ENCODE results near the gene NAPG. TPM values are rescaled to one million over a fixed set of nuclear protein-coding genes. Genes with fewer than 3 reads are reported as not detected.

Gene NAPG
- total and polyA plus RNA-seq, 9 of the 15 experiments (the other 6 are each of a cell fraction or from before 2014, with no cell fraction given), result 31.6 to 63.3 (median 50.9) TPM

GRCh38 chr18:10516078-10516477 is 9.7 kb upstream of the NAPG start (continued):
- no peak for TF ChIP-seq ZNF407 (IDR thresholded peaks at IDR 0.05; ENCODE audit: low read depth)
- no peak for TF ChIP-seq EP400 (IDR thresholded peaks at IDR 0.05)
- no peak for TF ChIP-seq ZBTB7A (IDR thresholded peaks at IDR 0.05; ENCODE audit: borderline replicate concordance, control insufficient read depth, low read depth, low read length)
- TF ChIP-seq FOXO4 (CRISPR knock-in tag; IDR thresholded peaks at IDR 0.05), result no peak
- TF ChIP-seq HCFC1 (IDR thresholded peaks at IDR 0.05; ENCODE audit: low read depth, low read length), result no peak
- TF ChIP-seq ZKSCAN3 (CRISPR knock-in tag; IDR thresholded peaks at IDR 0.05), result no peak
- TF ChIP-seq ZNF583 (CRISPR knock-in tag; IDR thresholded peaks at IDR 0.05), result no peak
- no peak for TF ChIP-seq SP1 (CRISPR knock-in tag; IDR thresholded peaks at IDR 0.05)
